Adrenal gland (tissue), 12 donors: ENCODE measurements around the gene CYBA. TPM values are rescaled to one million over a fixed set of nuclear protein-coding genes. Genes with fewer than 3 reads are reported as not detected.

Experiments
- DNase-seq, 7 donors: peaks; one replicate each; pipeline ENCODE4 v3.0.0-alpha.2; 2019 to 2020
- H3K27ac ChIP-seq, 5 donors: fragments of 200-600 bp; sonication (generic) in 4 of 5; 1 replicate in 3 of 5; 2 replicates in 2 of 5; pipeline versions ENCODE4 v1.5.1 to v1.8.0; 2016 to 2020; ENCODE audit warnings: mild to moderate bottlenecking in 1 of 5
- H3K27me3 ChIP-seq: fragments of 200-600 bp; 2 replicates; pipeline ENCODE4 v1.8.0; 2021
- H3K36me3 ChIP-seq, 2 donors: fragments of 200-600 bp; replicated peaks in 1 of 2; 1 replicate in 1 of 2; 2 replicates in 1 of 2; pipeline versions ENCODE4 v1.5.1 to v1.8.0; 2018 to 2022
- H3K4me1 ChIP-seq, 2 donors: fragments of 200-600 bp; replicated peaks in 1 of 2; 1 replicate in 1 of 2; 2 replicates in 1 of 2; pipeline versions ENCODE4 v1.5.1 to v1.8.0; 2018 to 2021
- H3K4me3 ChIP-seq, 4 donors: fragments of 200-600 bp; sonication (generic) in 3 of 4; one replicate each; pipeline ENCODE4 v1.5.1; 2016 to 2018
- H3K9me3 ChIP-seq, 3 donors: fragments of 200-600 bp; sonication (generic) in 1 of 3; replicated peaks in 1 of 3; 1 replicate in 2 of 3; 2 replicates in 1 of 3; pipeline versions ENCODE4 v1.5.1 to v1.8.0; 2016 to 2021
- CTCF ChIP-seq, 6 experiments: fragments of 450-650 bp in 4 of 6; fragments of 200-600 bp in 2 of 6; sonication (generic) in 1 of 6; IDR thresholded peaks; 1 replicate in 5 of 6; 2 replicates in 1 of 6; pipeline versions ENCODE4 v1.5.1 to v1.8.0; 2016 to 2021; ENCODE audit warnings: antibody characterized with exemption in 6 of 6, mild to moderate bottlenecking in 2 of 6, moderate library complexity in 1 of 6
- POLR2A ChIP-seq, 2 donors: fragments of 450-650 bp; IDR thresholded peaks; one replicate each; pipeline ENCODE4 v1.6.1; 2017; ENCODE audit warnings: antibody characterized with exemption in 2 of 2, mild to moderate bottlenecking in 2 of 2, moderate library complexity in 1 of 2
- WGBS, 4 donors: extraction: QIAGEN DNeasy Blood & Tissue Kit in 2 of 4; methylation state at CpG; one replicate each; pipeline versions ENCODE4 v1.1.5 to v1.1.7; 2013 to 2017; 5-methylcytosine and 5-hydroxymethylcytosine counted together
- intact Hi-C, 2 donors: fragments of 100-400 bp; cut with DNase I; formaldehyde crosslinking; loops; one replicate each; pipeline versions ENCODE4 v1.14.1 to v1.15.0; 2022 to 2023
- polyA plus RNA-seq, 3 donors: library from polyadenylated mRNA; stranded (reverse); fragments of 200-250 nt in 2 of 3; fragments of 350-450 nt in 1 of 3; fragmentation: Illumina TruSeq in 1 of 3; extraction: RNeasy Lipid Tissue Mini Kit (QIAGEN cat#74804) in 1 of 3; gene quantifications; one replicate each; pipeline ENCODE4 v1.2.3, GENCODE V29; 2013 to 2014
- total RNA-seq, 9 donors: library from RNA; depleted of rRNA in 4 of 9; stranded (reverse); fragments of >200 nt in 4 of 9; fragments of 120-200 nt in 1 of 9; fragmentation: NEBNext Ultra II Directional in 1 of 9; extraction: Animal tissue kit (Norgen Biotek cat#: 25700) in 1 of 9; gene quantifications; one replicate each; pipeline versions ENCODE4 v1.1.0 to v1.2.4, GENCODE V29; 2013 to 2023
- donor health status: healthy with polysubstance abuse.
- donor health status: Bipolar disorder and iron deficiency.
- donor health status: DM: yes; HTN: yes; CAD: no.
- donor health status: DM: no; HTN: no; CAD: no.
- donor health status: DM: no; HTN: no; CAD: no.
- donor health status: DM: yes; HTN: yes; CAD: no.

The CYBA gene
- total and polyA plus RNA-seq, 12 donors: 19.6 to 374 (median 155) TPM

DNA sequence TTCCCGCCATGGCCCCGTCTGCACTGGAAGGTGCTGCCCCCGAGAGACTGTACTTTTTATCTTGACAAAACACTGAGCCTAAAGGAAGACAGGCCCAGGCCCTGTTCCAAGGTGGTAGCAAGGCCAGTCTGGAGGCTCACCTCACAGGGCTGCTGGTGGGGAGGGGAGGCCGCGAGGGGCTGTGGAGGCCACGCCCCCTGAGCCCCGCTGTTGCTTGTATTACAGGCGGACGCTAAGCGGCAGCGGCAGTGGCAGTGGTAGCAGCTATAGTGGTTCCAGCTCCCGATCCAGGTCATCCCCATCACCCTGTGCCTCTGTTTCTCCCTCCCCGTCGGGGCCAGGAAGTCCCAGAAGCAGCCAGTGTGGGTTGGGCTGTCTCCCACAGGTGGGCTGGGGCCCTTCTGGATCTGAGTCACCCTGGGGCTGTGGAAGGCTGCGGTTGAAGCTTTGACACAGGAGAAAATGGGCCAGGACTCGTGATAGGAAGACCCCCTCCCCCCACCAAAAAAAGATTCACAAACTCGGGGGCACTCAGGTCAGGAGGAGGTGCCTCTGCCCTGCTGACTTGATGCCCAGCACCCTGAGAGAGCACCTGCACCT is 25.8 kb downstream of the CYBA start:
- Histone ChIP-seq H3K36me3 (peaks cover 0 to 68% of the 10 kb centered on the region in 2 donors), H3K4me1 (peaks cover 0 to 6% of the 10 kb centered on the region in 2 donors), H3K4me3 (no peak overlapping the region), H3K9me3 (no peaks in the 10 kb centered on the region), H3K27ac (no peak overlapping the region), H3K27me3 (no peaks in the 10 kb centered on the region)
- intact Hi-C loops: no loop called here
- TF ChIP-seq CTCF (IDR thresholded peaks at IDR 0.05) (no peak), POLR2A (IDR thresholded peaks at IDR 0.05) (no peak)
- DNase-seq: no peak
- WGBS, 4 donors: 83 to 90% (median 84%) methylated on average over 12 to 17 of the region's 17 CpGs

- H3K36me3 ChIP-seq: peaks cover 0 to 62% of the 10 kb centered on the region in 2 donors
- 91 to 97% (median 96%) methylated on average over 8 to 18 of the region's 18 CpGs; no CpG with 5 or more reads in 1 of the 4 donors for WGBS, 4 donors
Measured at GRCh38 chr16:88624481-88624880, 26.4 kb downstream of the CYBA start.

GRCh38 chr16:88623858-88624257 is 27.0 kb downstream of the CYBA start:
- intact Hi-C loops: no loop called here
- no peaks in the 10 kb centered on the region for H3K27me3 ChIP-seq
- no peak overlapping the region for H3K27ac ChIP-seq
- TF ChIP-seq POLR2A (IDR thresholded peaks at IDR 0.05) (no peak), CTCF (IDR thresholded peaks at IDR 0.05) (no peak)
- 94 to 97% (median 96%) methylated on average over 12 to 13 of the region's 13 CpGs for WGBS, 4 donors
- no peaks in the 10 kb centered on the region for H3K9me3 ChIP-seq
- peaks cover 0 to 6% of the 10 kb centered on the region in 2 donors for H3K4me1 ChIP-seq
- H3K4me3 ChIP-seq: no peak overlapping the region
- H3K36me3 ChIP-seq: peaks cover 0 to 60% of the 10 kb centered on the region in 2 donors
- no peak for DNase-seq

More at GRCh38 chr16:88624481-88624880, 26.4 kb downstream of the CYBA start:
- DNase-seq: no peak
- H3K27me3 ChIP-seq: no peaks in the 10 kb centered on the region
- peaks cover 0 to 6% of the 10 kb centered on the region in 2 donors for H3K4me1 ChIP-seq
- intact Hi-C loops: no loop called here
- no peak overlapping the region for H3K4me3 ChIP-seq
- H3K27ac ChIP-seq: no peak overlapping the region
- H3K9me3 ChIP-seq: no peaks in the 10 kb centered on the region
- TF ChIP-seq CTCF (IDR thresholded peaks at IDR 0.05) (no peak), POLR2A (IDR thresholded peaks at IDR 0.05) (no peak)

- Histone ChIP-seq H3K27ac (no peak overlapping the region), H3K27me3 (no peaks in the 10 kb centered on the region), H3K4me1 (no peaks in the 10 kb centered on the region), H3K36me3 (peaks cover 0 to 54% of the 10 kb centered on the region in 2 donors), H3K9me3 (no peaks in the 10 kb centered on the region), H3K4me3 (no peak overlapping the region)
- TF ChIP-seq CTCF (IDR thresholded peaks at IDR 0.05) (no peak), POLR2A (IDR thresholded peaks at IDR 0.05) (no peak)
- intact Hi-C loops: no loop called here
- WGBS, 4 donors: 94 to 96% (median 95%) methylated on average over 22 to 29 of the region's 29 CpGs
- DNase-seq: no peak
Measured at GRCh38 chr16:88622866-88623265, 28.0 kb downstream of the CYBA start.
